Measurements from ENCODE around the gene PKHD1.
A peak's percentile ranks its signal among the peaks of the same experiment; 100 is the strongest.

PKHD1 gene

GRCh38 chr6:51619042-51619799 is 468.2 kb downstream of the PKHD1 start:
- DNase-seq (ENCODE audit: low spot score), result no peak

- DNase-seq (ENCODE audit: low spot score), result peak; percentile 49
Measured at GRCh38 chr6:51618563-51618962, 468.9 kb downstream of the PKHD1 start.

- DNase-seq (ENCODE audit: low spot score), result no peak
Measured at GRCh38 chr6:51617751-51618150, 469.7 kb downstream of the PKHD1 start.

GRCh38 chr6:51616243-51616642 is 471.2 kb downstream of the PKHD1 start:
- no peak for DNase-seq (ENCODE audit: low spot score)

GRCh38 chr6:51614725-51615124 is 472.7 kb downstream of the PKHD1 start:
- no peak for DNase-seq (ENCODE audit: low spot score)

- DNase-seq (ENCODE audit: low spot score), result no peak
Measured at GRCh38 chr6:51613558-51613957, 473.9 kb downstream of the PKHD1 start.

- no peak for DNase-seq (ENCODE audit: low spot score)
Measured at GRCh38 chr6:51608932-51609331, 478.5 kb downstream of the PKHD1 start.

GRCh38 chr6:51608383-51608782 is 479.0 kb downstream of the PKHD1 start:
- DNase-seq (ENCODE audit: low spot score), result no peak

GRCh38 chr6:51600514-51600913 is 486.9 kb downstream of the PKHD1 start:
- DNase-seq (ENCODE audit: low spot score), result no peak

- DNase-seq (ENCODE audit: low spot score), result no peak
Measured at GRCh38 chr6:51598171-51598570, 489.2 kb downstream of the PKHD1 start.

- DNase-seq (ENCODE audit: low spot score), result no peak
Measured at GRCh38 chr6:51594981-51595380, 492.4 kb downstream of the PKHD1 start.

- DNase-seq (ENCODE audit: low spot score), result no peak
Measured at GRCh38 chr6:51585264-51585663, 502.1 kb downstream of the PKHD1 start.

GRCh38 chr6:51584163-51584562 is 503.2 kb downstream of the PKHD1 start:
- DNase-seq (ENCODE audit: low spot score), result no peak

- DNase-seq (ENCODE audit: low spot score), result no peak
Measured at GRCh38 chr6:51578994-51579393, 508.4 kb downstream of the PKHD1 start.

- no peak for DNase-seq (ENCODE audit: low spot score)
Measured at GRCh38 chr6:51578362-51578761, 509.1 kb downstream of the PKHD1 start.

GRCh38 chr6:51574040-51574439 is 513.4 kb downstream of the PKHD1 start:
- DNase-seq (ENCODE audit: low spot score), result no peak

- no peak for DNase-seq (ENCODE audit: low spot score)
Measured at GRCh38 chr6:51571168-51571567, 516.2 kb downstream of the PKHD1 start.

- DNase-seq (ENCODE audit: low spot score), result no peak
Measured at GRCh38 chr6:51570168-51570921, 517.1 kb downstream of the PKHD1 start.

- DNase-seq (ENCODE audit: low spot score), result no peak
Measured at GRCh38 chr6:51569594-51569993, 517.8 kb downstream of the PKHD1 start.

- DNase-seq (ENCODE audit: low spot score), result no peak
Measured at GRCh38 chr6:51568771-51569170, 518.6 kb downstream of the PKHD1 start.

GRCh38 chr6:51565472-51565871 is 521.9 kb downstream of the PKHD1 start:
- DNase-seq (ENCODE audit: low spot score), result no peak

Measured in NAMALWA (cell line).